ENCODE data around the gene FAF1.

The FAF1 gene

DNA sequence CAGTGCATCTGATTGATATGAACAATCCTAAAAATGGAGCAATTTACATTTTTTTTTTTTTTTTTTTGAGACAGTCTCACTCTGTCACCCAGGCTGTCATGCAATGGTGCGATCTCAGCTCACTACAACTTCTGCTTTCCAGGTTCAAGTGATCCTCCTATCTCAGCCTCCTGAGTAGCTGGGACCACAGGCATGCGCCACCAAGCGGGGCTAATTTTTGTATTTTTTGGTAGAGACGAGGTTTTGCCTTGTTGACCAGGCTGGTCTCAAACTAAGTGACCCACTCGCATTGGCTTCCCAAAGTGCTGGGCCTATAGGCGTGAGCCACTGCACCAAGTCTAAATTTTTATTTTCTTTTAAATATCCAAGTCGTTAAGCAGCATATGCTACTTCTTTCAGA lies 109.0 kb downstream of the FAF1 start:
- CTCF ChIA-PET: no interaction called here
- DNase-seq (ENCODE audit: extremely low spot score): no peak
- POLR2A ChIA-PET: no interaction called here
- no peak for TF ChIP-seq FOXK2 (IDR thresholded peaks at IDR 0.05)
- no peak for TF ChIP-seq HDGF (IDR thresholded peaks at IDR 0.05; ENCODE audit: borderline replicate concordance)
- TF ChIP-seq L3MBTL2 (conservative IDR thresholded peaks at IDR 0.05): no peak
- no peak for TF ChIP-seq ARNT (IDR thresholded peaks at IDR 0.05)
- no peak for TF ChIP-seq LEF1 (IDR thresholded peaks at IDR 0.05; ENCODE audit: borderline replicate concordance)
- TF ChIP-seq FOXA1 (IDR thresholded peaks at IDR 0.05): no peak
- no peak for TF ChIP-seq BHLHE40 (IDR thresholded peaks at IDR 0.05; ENCODE audit: borderline replicate concordance)
- TF ChIP-seq, protein P1, sequence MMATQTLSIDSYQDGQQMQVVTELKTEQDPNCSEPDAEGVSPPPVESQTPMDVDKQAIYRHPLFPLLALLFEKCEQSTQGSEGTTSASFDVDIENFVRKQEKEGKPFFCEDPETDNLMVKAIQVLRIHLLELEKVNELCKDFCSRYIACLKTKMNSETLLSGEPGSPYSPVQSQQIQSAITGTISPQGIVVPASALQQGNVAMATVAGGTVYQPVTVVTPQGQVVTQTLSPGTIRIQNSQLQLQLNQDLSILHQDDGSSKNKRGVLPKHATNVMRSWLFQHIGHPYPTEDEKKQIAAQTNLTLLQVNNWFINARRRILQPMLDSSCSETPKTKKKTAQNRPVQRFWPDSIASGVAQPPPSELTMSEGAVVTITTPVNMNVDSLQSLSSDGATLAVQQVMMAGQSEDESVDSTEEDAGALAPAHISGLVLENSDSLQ (IDR thresholded peaks at IDR 0.05): no peak
- TF ChIP-seq SUZ12 (IDR thresholded peaks at IDR 0.05): no peak
- no peak for TF ChIP-seq TARDBP (IDR thresholded peaks at IDR 0.05)
- TF ChIP-seq ELF4 (IDR thresholded peaks at IDR 0.05): no peak
- no peak for TF ChIP-seq SP1 (IDR thresholded peaks at IDR 0.05)
- TF ChIP-seq CTBP1 (IDR thresholded peaks at IDR 0.05; ENCODE audit: borderline replicate concordance): no peak
- TF ChIP-seq FOXM1 (IDR thresholded peaks at IDR 0.05; ENCODE audit: borderline replicate concordance): no peak
- no peak for TF ChIP-seq NFRKB (IDR thresholded peaks at IDR 0.05)

DNA sequence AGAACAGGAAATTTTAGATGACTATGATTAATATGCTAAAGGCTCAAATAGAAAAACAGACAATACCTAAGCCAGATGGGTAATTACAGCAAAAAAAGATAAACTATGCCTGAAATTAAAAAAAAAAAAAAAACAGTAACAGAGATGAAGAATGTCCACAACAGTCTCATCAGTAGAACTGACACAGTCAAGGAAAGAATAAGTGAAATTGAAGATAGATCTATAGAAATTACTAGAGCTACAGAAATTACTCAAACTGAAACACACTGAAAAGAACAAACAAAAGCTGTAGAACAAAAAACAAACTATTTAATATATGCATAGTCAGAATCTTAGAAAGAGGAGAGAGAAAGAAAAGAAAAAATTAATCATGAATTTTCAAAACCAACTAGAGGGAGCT lies 112.8 kb downstream of the FAF1 start:
- TF ChIP-seq L3MBTL2 (conservative IDR thresholded peaks at IDR 0.05) (no peak), SUZ12 (IDR thresholded peaks at IDR 0.05) (no peak), FOXK2 (IDR thresholded peaks at IDR 0.05) (no peak), SP1 (IDR thresholded peaks at IDR 0.05) (no peak), ELF4 (IDR thresholded peaks at IDR 0.05) (no peak), CTBP1 (IDR thresholded peaks at IDR 0.05; ENCODE audit: borderline replicate concordance) (no peak), HDGF (IDR thresholded peaks at IDR 0.05; ENCODE audit: borderline replicate concordance) (no peak)
- ChIA-PET CTCF (no interaction called here), POLR2A (no interaction called here)
- DNase-seq (ENCODE audit: extremely low spot score): no peak

DNA sequence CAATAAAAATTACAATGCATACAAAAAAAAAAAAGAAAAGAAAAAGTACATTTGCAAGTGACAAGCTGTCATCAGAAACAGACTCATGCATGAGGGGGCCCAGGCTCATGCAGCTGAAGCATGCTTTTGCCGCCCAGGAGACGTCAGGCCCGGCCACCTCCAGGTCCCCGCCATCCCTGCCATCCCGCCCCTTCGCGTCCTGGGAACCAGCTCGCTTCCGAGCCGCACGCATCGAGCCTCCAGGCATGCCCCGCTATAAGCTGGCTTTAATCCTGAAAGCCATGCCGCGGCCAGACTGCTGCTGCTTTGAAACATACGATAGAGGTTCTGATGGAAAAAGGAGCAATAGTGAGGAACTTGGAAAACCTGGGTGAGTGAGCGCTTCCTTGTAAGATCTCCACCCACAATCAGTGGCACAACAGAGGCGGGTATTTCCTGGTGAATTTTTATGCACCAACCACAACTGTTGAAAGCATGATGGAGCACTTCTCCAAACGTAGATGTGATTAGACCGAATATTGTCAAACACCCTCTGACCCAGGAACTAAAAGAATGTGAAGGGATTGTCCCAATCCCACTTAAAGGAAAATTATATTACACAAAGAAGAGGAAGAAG lies 113.7 kb downstream of the FAF1 start:
- ChIA-PET POLR2A (no interaction called here), CTCF (no interaction called here)
- TF ChIP-seq FOXA1 (IDR thresholded peaks at IDR 0.05) (no peak), NFRKB (IDR thresholded peaks at IDR 0.05) (no peak), ELF4 (IDR thresholded peaks at IDR 0.05) (no peak), CTBP1 (IDR thresholded peaks at IDR 0.05; ENCODE audit: borderline replicate concordance) (no peak), LEF1 (IDR thresholded peaks at IDR 0.05; ENCODE audit: borderline replicate concordance) (no peak), FOXK2 (IDR thresholded peaks at IDR 0.05) (no peak)
- TF ChIP-seq, protein P1 (IDR thresholded peaks at IDR 0.05): no peak
- no peak for DNase-seq (ENCODE audit: extremely low spot score)

DNA sequence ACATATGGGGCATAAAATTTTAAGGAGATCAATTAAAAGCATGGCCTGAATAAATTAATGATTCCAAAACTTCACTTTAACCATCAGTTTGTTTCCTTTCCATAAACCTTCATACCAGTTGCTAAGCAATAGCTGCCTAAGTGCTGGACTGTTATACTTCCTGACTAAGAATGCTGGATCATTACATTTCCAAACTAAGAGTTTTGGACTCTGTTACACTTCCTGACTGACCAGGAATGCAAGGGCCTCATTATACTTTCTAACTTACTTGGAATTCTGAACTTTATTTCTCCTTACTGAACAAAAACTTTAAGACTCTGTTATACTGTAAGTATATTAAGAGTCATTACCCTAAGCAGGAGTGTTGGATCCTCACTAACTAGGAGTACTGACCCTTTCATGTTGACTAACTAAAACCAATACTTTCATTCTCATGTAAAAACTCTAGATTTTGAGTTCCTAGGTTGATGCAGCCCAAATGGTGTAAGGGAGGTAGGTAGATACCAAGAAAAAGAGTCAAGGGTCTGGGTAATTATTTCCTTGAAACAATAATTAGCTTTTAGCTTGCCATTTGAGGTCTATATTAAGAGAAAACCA lies 118.2 kb downstream of the FAF1 start:
- CTCF ChIA-PET: interaction anchor here (0.6 kb wide), 1 partner anchor 31 kb away, joined by 3 read pairs; no protein-coding TSS in a partner anchor
- no peak for DNase-seq (ENCODE audit: extremely low spot score)
- TF ChIP-seq ZNF384 (IDR thresholded peaks at IDR 0.05) (no peak), L3MBTL2 (conservative IDR thresholded peaks at IDR 0.05) (no peak), BHLHE40 (IDR thresholded peaks at IDR 0.05; ENCODE audit: borderline replicate concordance) (no peak), NFRKB (IDR thresholded peaks at IDR 0.05) (no peak)
- POLR2A ChIA-PET: no interaction called here

DNA sequence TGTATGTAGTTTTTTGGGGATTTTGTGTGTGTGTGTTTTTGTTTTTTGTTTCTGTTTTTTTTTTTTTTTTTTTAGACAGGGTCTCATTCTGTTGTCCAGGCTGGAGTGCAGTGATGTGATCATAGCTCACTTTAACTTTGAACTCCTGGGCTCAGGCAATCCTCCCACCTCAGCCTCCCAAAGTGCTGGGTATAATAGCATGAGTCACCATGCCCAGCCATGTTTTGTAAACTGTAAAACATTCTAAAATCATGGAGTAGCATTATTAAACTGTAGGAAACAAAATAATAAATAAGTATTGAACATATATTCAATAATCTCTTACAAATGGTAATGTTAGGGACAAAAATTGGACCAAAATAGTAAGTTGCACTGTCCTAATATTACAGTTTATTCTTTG lies 124.0 kb downstream of the FAF1 start:
- DNase-seq (ENCODE audit: extremely low spot score): no peak
- POLR2A ChIA-PET: no interaction called here
- TF ChIP-seq FOXM1 (IDR thresholded peaks at IDR 0.05; ENCODE audit: borderline replicate concordance): no peak
- TF ChIP-seq, protein P1 (IDR thresholded peaks at IDR 0.05): no peak
- no peak for TF ChIP-seq ELF4 (IDR thresholded peaks at IDR 0.05)
- CTCF ChIA-PET: no interaction called here

DNA sequence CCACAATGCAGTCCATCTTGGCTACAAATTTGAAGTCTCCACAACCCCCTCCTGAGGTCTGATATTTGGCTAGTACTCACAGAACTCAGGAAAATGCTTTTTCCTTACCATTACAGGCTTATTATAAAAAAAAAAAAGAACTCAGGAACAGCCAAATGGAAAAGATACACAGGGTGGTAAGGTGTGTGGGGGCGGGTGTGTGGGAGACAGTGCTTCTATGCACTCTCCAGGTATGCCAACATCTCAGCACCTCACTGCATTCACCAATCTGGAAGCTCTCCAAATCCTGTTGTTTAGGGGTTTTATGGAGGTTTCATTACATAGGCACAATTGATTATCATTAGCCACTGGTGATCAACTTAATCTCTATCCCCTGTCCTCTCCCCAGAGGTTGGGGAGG lies 126.9 kb downstream of the FAF1 start:
- no peak for DNase-seq (ENCODE audit: extremely low spot score)
- ChIA-PET CTCF (no interaction called here), POLR2A (no interaction called here)
- no peak for TF ChIP-seq SUZ12 (IDR thresholded peaks at IDR 0.05)
- TF ChIP-seq FOXA1 (IDR thresholded peaks at IDR 0.05): no peak
- no peak for TF ChIP-seq FOXM1 (IDR thresholded peaks at IDR 0.05; ENCODE audit: borderline replicate concordance)
- TF ChIP-seq BHLHE40 (IDR thresholded peaks at IDR 0.05; ENCODE audit: borderline replicate concordance): no peak
- TF ChIP-seq, protein P1 (IDR thresholded peaks at IDR 0.05): no peak
- TF ChIP-seq NFRKB (IDR thresholded peaks at IDR 0.05): no peak
- no peak for TF ChIP-seq TARDBP (IDR thresholded peaks at IDR 0.05)
- TF ChIP-seq SP1 (IDR thresholded peaks at IDR 0.05): no peak
- no peak for TF ChIP-seq HDGF (IDR thresholded peaks at IDR 0.05; ENCODE audit: borderline replicate concordance)
- TF ChIP-seq ARNT (IDR thresholded peaks at IDR 0.05): no peak
- no peak for TF ChIP-seq L3MBTL2 (conservative IDR thresholded peaks at IDR 0.05)
- no peak for TF ChIP-seq CTBP1 (IDR thresholded peaks at IDR 0.05; ENCODE audit: borderline replicate concordance)
